ENCODE data around the gene PNPLA6. TPM values are rescaled to one million over a fixed set of nuclear protein-coding genes. Genes with fewer than 3 reads are reported as not detected.

The PNPLA6 gene
- total RNA-seq, 1 donor from 2014 or later, result 47.4 TPM

DNA sequence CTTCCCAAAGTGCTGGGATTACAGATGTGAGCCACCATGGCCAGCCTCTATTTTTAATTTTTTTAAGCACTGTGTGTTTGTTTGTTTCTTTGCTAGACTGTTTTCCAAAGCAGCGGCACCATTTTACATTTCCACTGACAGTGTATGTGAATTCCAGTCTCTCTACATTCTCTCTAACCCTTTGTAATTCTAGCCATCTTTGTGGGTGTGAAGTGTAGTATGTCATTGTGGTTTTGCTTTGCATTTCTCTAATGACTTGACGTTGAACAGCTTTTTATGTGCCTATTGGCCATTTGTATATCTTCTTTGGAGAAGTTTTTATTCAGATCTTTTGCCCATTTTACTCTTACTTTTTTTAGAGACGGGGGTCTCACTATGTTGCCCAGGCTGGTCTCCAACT lies 11.6 kb downstream of the PNPLA6 start:
- Histone ChIP-seq H3K4me1 (no peaks in the 10 kb centered on the region), H3K27me3 (no peaks in the 10 kb centered on the region), H3K27ac (no peak overlapping the region), H3K4me3 (no peak overlapping the region), H3K9me3 (no peaks in the 10 kb centered on the region), H3K36me3 (peaks cover 0 to 32% of the 10 kb centered on the region in 2 donors)
- intact Hi-C loops (cut with DNase I), result no loop called here
- DNase-seq (ENCODE audit: extremely low spot score in 2 of 2), result no peak
- no peak for TF ChIP-seq POLR2AphosphoS5 (IDR thresholded peaks at IDR 0.05; ENCODE audit: insufficient read depth in 1 of 2, low read depth in 1 of 2)
- TF ChIP-seq POLR2A (IDR thresholded peaks at IDR 0.05), result no peak
- TF ChIP-seq, protein P1, sequence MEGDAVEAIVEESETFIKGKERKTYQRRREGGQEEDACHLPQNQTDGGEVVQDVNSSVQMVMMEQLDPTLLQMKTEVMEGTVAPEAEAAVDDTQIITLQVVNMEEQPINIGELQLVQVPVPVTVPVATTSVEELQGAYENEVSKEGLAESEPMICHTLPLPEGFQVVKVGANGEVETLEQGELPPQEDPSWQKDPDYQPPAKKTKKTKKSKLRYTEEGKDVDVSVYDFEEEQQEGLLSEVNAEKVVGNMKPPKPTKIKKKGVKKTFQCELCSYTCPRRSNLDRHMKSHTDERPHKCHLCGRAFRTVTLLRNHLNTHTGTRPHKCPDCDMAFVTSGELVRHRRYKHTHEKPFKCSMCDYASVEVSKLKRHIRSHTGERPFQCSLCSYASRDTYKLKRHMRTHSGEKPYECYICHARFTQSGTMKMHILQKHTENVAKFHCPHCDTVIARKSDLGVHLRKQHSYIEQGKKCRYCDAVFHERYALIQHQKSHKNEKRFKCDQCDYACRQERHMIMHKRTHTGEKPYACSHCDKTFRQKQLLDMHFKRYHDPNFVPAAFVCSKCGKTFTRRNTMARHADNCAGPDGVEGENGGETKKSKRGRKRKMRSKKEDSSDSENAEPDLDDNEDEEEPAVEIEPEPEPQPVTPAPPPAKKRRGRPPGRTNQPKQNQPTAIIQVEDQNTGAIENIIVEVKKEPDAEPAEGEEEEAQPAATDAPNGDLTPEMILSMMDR (IDR thresholded peaks at IDR 0.05), result no peak

DNA sequence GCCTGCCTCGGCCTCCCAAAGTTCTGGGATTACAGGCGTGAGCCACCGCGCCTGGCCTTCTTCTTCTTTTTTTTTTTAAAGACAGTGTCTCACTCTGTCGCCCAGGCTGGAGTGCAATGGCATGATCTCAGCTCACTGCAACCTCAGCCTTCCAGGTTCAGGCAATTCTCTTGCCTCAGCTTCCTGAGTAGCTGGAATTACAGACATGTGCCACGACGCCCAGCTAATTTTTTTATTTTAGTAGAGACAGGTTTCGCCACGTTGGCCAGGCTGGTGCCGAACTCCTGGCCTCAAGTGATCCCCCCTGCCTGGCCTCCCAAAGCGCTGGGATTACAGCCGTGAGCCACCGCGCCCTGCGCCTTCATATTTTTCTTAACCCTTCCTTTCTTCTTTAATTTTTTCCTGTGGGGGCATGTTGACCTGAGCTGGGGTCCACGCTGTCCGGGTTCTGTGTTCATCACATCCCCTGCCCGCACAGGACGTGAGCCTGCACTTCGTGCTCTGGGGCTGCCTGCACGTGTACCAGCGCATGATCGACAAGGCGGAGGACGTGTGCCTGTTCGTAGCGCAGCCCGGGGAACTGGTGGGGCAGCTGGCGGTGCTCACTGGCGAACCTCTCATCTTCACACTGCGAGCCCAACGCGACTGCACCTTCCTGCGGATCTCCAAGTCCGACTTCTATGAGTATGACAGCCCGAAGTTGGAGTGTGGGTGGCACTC lies 14.1 kb downstream of the PNPLA6 start:
- no peaks in the 10 kb centered on the region for H3K4me1 ChIP-seq

DNA sequence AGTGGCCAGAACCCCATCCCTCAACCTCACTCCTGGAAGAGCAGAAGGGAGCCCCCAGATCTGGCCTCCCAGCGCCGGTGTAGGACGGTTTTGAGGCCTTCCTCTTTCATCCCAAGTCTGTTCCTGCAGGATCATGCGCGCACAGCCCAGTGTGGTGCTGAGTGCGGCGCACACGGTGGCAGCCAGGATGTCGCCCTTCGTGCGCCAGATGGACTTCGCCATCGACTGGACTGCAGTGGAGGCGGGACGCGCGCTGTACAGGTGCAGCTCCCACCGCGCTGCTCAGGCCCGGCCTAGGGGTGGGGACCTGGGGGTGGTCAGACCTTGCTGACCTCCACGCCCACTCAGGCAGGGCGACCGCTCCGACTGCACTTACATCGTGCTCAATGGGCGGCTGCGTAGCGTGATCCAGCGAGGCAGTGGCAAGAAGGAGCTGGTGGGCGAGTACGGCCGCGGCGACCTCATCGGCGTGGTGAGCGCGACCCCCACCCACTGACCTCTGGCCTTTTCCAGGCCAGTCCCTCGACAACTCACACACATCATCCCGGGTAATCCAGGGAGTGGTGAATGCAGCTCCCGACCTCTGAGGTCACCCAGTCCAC lies 14.8 kb downstream of the PNPLA6 start:
- Histone ChIP-seq H3K9me3 (no peaks in the 10 kb centered on the region), H3K4me3 (no peak overlapping the region), H3K27ac (no peak overlapping the region), H3K27me3 (no peaks in the 10 kb centered on the region), H3K36me3 (peaks cover 0 to 38% of the 10 kb centered on the region in 2 donors), H3K4me1 (no peaks in the 10 kb centered on the region)
- TF ChIP-seq POLR2AphosphoS5 (IDR thresholded peaks at IDR 0.05; ENCODE audit: insufficient read depth in 1 of 2, low read depth in 1 of 2) (no peak), POLR2A (IDR thresholded peaks at IDR 0.05) (no peak)
- TF ChIP-seq, protein P1 (IDR thresholded peaks at IDR 0.05), result no peak
- DNase-seq (ENCODE audit: extremely low spot score in 2 of 2), result no peak
- intact Hi-C loops (cut with DNase I), result no loop called here

More for the DNA sequence above, 14.1 kb downstream of the PNPLA6 start:
- no peaks in the 10 kb centered on the region for H3K27me3 ChIP-seq
- peaks cover 0 to 34% of the 10 kb centered on the region in 2 donors for H3K36me3 ChIP-seq
- no peak overlapping the region for H3K4me3 ChIP-seq
- H3K9me3 ChIP-seq, result no peaks in the 10 kb centered on the region
- no peak for DNase-seq (ENCODE audit: extremely low spot score in 2 of 2)
- intact Hi-C loops (cut with DNase I), result no loop called here
- no peak overlapping the region for H3K27ac ChIP-seq
- no peak for TF ChIP-seq POLR2AphosphoS5 (IDR thresholded peaks at IDR 0.05; ENCODE audit: insufficient read depth in 1 of 2, low read depth in 1 of 2)
- no peak for TF ChIP-seq POLR2A (IDR thresholded peaks at IDR 0.05)
- TF ChIP-seq, protein P1 (IDR thresholded peaks at IDR 0.05), result no peak

DNA sequence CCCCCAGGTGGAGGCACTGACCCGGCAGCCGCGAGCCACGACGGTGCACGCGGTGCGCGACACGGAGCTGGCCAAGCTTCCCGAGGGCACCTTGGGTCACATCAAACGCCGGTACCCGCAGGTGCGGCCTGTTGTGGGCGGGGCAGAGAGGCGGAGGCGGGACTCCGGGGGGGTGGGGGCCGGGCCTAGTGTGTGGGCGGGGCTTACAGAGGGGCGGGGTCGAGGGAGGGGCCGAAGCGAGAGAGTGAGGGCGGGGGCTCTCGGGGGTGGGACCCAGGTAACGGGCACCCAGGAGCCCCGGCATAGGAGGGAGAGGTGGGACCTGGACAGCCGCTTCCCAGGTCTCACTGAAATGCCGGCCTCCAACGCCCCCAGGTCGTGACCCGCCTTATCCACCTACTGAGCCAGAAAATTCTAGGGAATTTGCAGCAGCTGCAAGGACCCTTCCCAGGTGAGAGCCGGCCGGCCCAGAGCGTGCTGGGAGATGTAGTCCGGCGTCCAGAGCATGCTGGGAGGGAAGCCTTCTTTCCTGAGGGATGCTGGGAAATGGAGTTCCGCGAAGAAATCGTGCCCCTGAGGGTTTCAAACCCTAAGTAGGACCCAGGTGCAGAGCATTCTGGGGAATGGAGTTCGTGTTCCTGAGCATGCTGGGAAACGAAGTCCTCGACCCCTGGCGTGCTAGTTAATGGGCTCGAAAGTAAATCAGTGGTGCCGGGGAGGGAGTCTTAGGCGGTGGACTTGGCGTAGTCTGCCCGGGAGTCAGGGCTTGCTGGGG lies 15.7 kb downstream of the PNPLA6 start:
- Histone ChIP-seq H3K27ac (no peak overlapping the region), H3K9me3 (no peaks in the 10 kb centered on the region), H3K27me3 (no peaks in the 10 kb centered on the region), H3K4me3 (peak overlapping the region in 1 of 2 donors; percentile 19), H3K36me3 (peaks cover 0 to 39% of the 10 kb centered on the region in 2 donors), H3K4me1 (no peaks in the 10 kb centered on the region)
- DNase-seq (ENCODE audit: extremely low spot score in 2 of 2), result no peak
- intact Hi-C loops (cut with DNase I), result no loop called here
- no peak for TF ChIP-seq POLR2A (IDR thresholded peaks at IDR 0.05)
- TF ChIP-seq POLR2AphosphoS5 (IDR thresholded peaks at IDR 0.05; ENCODE audit: insufficient read depth in 1 of 2, low read depth in 1 of 2), result peak in 1 of 2 donors; percentile 73

DNA sequence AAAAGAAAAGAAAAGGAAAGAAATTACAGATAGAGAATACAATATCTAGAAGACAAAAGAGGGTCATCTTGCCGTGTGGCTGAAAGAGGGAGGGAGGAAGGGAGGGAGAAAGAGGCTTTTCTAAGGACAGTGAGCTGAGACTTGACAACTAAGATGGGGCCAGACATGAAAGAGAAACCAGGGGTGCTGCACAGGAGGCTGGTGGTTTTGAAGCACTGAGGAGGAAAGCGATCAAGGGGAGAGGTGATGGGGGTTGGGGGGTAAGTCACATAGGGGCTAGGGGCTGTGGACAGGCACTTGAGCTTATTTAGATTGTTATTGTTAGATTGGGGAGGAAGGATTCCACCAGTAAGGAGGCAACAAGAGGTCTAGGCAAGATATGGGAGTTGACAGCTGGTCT lies 17.3 kb downstream of the PNPLA6 start:
- DNase-seq (ENCODE audit: extremely low spot score in 2 of 2), result no peak
- intact Hi-C loops (cut with DNase I), result no loop called here
- no peaks in the 10 kb centered on the region for H3K9me3 ChIP-seq
- no peaks in the 10 kb centered on the region for H3K4me1 ChIP-seq
- no peak overlapping the region for H3K4me3 ChIP-seq
- peaks cover 3 to 55% of the 10 kb centered on the region in 2 donors for H3K36me3 ChIP-seq
- no peaks in the 10 kb centered on the region for H3K27me3 ChIP-seq
- TF ChIP-seq POLR2AphosphoS5 (IDR thresholded peaks at IDR 0.05; ENCODE audit: insufficient read depth in 1 of 2, low read depth in 1 of 2) (no peak), POLR2A (IDR thresholded peaks at IDR 0.05) (no peak)
- TF ChIP-seq, protein P1 (IDR thresholded peaks at IDR 0.05), result no peak
- H3K27ac ChIP-seq, result no peak overlapping the region
